A172 (cell line): ENCODE results near the gene SP4. TPM values are rescaled to one million over a fixed set of nuclear protein-coding genes. Genes with fewer than 3 reads are reported as not detected.
"Not testable (repeated sequence)": the region's sequence is repeated elsewhere in the genome, so short reads cannot be mapped to it uniquely, and the experiment has no call there.

ENCODE experiments used
- DNase-seq: peaks from one replicate; pipeline ENCODE4 v3.0.0-alpha.2; 2015; ENCODE audit warnings: low spot score
- total RNA-seq: library from RNA; depleted of rRNA; stranded (reverse); fragments of >200 nt; shearing (Covaris generic); gene quantifications from 2 replicates; pipeline ENCODE4 v1.2.3, GENCODE V29; 2014; rRNA removed

Gene SP4
- total RNA-seq, 1 experiment from 2014 or later: 11.3 TPM

DNA sequence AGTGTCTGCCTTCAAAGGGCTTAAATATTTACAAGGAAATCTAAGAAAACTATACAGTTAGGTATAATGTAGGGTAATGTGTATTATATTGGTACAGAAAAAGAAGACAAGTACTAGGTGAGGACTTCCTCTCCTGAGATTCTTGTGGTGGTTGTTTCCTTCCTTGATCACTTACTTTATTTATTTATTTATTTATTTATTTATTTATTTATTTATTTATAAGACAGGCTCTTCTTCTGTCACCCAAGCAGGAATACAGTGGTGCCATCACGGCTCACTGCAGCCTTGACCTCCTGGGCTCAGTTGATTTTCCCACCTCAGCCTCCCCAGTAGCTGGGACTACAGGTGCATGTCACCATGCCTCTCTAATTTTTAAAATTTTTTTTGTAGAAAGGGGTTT is 96.8 kb downstream of the SP4 start:
- no peak for DNase-seq

DNA sequence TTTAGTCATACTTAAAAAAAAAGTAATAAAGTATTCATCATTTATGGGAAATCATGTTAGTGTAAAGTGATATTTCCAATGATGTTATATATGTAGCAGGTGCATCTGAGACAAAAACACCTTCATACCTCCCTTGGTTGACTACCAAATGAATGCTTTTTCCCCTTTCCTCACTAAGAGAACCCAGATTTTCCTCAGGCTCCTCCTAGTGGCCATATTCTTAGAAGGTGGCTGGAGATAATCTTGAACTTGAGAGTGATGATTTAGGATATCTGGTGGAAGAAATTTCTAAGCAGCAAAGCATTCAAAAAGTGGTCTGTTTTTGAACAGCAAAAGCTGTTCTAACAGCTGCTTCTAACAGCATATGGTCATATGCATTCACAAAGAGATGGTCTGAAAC is 98.1 kb downstream of the SP4 start:
- DNase-seq: no peak

- no peak for DNase-seq
Measured at GRCh38 chr7:21526448-21526847, 98.6 kb downstream of the SP4 start.

GRCh38 chr7:21532485-21532884 is 104.6 kb downstream of the SP4 start:
- not testable (repeated sequence) for DNase-seq

- not testable (repeated sequence) for DNase-seq
Measured at GRCh38 chr7:21533646-21534045, 105.8 kb downstream of the SP4 start.

DNA sequence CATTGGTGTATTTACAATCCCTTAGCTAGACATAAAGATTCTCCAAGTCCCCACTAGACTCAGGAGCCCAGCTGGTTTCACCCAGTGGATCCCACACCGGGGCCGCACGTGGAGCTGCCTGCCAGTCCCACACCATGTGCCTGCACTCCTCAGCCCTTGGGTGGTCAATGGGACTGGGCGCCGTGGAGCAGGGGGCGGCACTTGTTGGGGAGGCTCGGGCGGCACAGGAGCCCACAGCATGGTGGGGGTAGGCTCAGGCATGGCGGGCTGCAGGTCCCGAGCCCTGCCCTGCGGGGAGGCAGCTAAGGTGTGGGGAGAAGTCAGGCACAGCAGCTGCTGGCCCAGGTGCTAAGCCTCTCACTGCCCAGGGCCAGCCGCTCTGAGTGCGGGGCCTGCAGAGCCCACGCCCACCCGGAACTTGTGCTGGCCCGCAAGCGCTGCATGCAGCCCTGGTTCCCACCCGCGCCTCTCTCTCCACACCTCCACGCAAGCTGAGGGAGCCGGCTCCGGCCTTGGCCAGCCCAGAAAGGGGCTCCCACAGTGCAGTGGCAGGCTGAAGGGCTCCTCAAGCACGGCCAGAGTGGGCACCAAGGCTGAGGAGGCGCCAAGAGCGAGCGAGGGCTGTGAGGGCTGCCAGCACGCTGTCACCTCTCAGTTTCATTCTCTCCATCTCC is 108.7 kb downstream of the SP4 start:
- not testable (repeated sequence) for DNase-seq

- no peak for DNase-seq
Measured at GRCh38 chr7:21538936-21539495, 111.1 kb downstream of the SP4 start.

GRCh38 chr7:21542891-21543527 is 115.1 kb downstream of the SP4 start, which contains the start of gene DNAH11:
TSS of gene DNAH11 (plus strand) at chr7:21543039. CDS start at chr7:21543246, 207 bp downstream.
- DNase-seq: no peak

DNA sequence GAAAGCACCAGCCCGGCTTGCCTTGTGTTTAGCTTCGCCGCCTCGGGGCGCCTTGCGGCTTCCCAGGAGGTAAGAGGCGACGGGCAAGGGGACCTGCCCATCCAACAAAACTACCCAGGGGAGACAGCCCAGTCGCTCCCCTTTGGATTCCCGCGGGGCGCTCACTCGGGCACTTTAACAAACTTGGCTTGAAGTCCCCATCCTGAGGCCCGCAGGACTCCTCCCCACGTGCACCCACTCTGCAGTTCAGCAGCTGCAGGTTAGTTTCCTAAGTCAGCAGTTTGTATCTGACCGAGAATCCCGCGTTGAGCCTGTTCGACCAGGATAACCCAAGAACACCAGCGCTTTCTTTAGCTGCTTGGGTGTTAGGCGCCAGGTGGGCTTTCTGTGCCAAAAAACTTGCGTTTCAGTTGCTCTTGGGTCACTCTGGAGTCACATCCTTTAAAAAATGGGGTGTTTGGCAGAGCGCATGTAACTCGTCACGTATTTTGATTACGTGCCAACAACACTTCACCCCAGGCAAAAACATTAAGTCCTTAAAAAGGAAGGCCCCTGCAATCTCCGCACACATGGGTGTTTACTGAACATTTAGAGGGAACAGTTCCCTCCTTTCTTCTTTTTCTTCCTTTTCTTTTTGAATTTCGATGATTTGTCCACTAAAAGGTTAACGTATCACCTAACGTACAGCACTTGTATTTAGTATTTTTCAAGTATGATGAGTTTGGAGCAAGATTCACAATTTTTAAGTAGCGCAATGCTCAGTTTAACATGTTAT is 115.8 kb downstream of the SP4 start:
- no peak for DNase-seq

DNA sequence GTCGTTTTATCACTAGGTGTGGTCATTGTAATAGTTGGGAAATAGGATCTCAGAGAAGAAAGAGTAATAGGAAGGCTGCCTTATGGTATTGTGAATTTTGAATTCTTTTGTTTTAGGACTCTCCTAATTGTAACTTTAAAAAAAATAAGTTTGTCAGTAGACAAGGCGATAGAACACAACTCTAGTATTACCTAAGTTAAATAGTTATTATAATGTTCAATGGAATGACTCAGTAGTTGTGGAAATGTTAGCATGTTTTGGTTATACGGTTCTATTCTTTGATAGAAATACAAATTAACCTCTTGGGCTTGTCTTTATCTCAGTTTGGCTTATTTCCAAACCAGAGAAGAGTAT is 116.4 kb downstream of the SP4 start:
- no peak for DNase-seq

DNA sequence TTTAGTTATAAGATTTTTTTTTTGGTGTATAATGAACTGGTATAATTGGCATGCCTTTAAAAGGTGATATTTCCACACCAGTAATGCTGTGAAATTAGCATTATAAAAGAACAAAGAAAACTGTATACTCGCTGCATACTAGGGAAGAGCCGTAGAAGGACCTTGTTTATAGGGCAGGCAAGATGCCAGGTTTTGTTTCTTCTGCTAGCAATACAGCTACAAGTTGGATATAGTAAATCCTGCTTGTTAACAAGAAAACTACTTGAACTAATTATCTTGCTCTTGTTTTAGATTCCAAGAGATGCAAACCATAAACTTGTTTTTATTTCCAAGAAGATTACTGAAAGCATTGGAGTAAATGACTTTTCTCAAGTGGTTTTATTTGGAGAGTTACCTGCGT is 116.8 kb downstream of the SP4 start:
- no peak for DNase-seq

- no peak for DNase-seq
Measured at GRCh38 chr7:21547501-21547900, 119.6 kb downstream of the SP4 start.

- no peak for DNase-seq
Measured at GRCh38 chr7:21548491-21548890, 120.6 kb downstream of the SP4 start.

DNA sequence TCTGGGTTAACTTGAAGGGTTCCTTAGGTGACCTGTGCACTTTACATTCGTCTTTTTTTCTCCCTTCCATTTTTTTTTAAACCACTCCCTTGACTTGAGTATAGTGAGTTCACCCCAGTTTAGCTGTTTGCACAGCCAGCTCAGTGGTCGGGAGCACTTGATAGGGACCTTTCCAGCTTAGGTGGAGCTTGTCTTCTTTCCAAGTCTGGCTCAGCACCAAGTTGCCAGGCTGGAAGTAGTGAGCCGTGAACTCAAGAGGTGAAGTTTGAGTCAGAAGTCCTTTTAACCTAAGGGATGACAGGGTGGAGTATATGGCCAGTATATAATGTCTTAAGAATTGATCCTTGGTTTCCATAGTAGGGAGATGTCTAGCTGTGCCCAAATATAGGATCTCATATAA is 122.2 kb downstream of the SP4 start:
- DNase-seq: no peak

- no peak for DNase-seq
Measured at GRCh38 chr7:21550821-21551531, 123.1 kb downstream of the SP4 start.

DNA sequence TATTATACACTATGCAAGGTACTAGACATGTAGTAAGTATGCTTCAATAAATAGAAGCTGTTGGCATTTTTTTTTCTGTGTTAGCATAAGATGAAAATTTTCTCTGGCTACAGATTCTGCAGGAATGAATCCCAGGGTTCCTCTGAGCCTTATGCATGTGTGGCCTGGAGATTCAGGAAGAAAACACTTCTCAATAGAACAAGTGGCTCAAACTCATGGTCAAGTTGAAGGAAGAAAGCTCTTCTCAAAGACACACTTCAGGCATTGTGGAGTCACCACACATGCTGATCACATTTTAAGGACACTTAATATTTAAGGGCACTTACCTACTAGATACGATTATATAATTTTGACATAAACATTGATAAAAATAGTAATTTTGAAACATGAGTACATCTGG is 134.5 kb downstream of the SP4 start:
- DNase-seq: no peak

Other genes with a start within 250 kb of the SP4 start
- 6.2 and 12.6 TPM in 2 replicates for gene DNAH11, start 115.0 kb downstream of the SP4 start, total RNA-seq